ENCODE data around the gene LRBA. TPM values are rescaled to one million over a fixed set of nuclear protein-coding genes. Genes with fewer than 3 reads are reported as not detected.

LRBA gene
- total RNA-seq, 5 donors from 2014 or later (not counting 1 experiment from before 2014, with no cell fraction given) = 56.1 to 81.7 (median 56.9) TPM

GRCh38 chr4:150342945-150343344 is 672.1 kb downstream of the LRBA start:
- POLR2A ChIA-PET = no interaction called here
- Mint-ChIP-seq H3K9me3 (no peaks in the 10 kb centered on the region), H3K4me1 (peaks cover 0 to 8% (median 0%) of the 10 kb centered on the region in 3 donors), H3K27me3 (no peaks in the 10 kb centered on the region), H3K4me3 (no peak overlapping the region), H3K36me3 (peaks cover 48% of the 10 kb centered on the region), H3K27ac (no peak overlapping the region)
- ATAC-seq (replicated peaks in 1 of 4) = no peak
- DNase-seq = no peak
- no peaks in the 10 kb centered on the region for H3K27me3 ChIP-seq (replicated peaks in 1 of 2; ENCODE audit: control insufficient read depth in 2 of 2, extremely low read depth in 1 of 2, insufficient read depth in 2 of 2, low read length in 1 of 2)
- CTCF ChIA-PET = no interaction called here
- no peak overlapping the region for H3K4me3 ChIP-seq (ENCODE audit: control insufficient read depth in 1 of 2, extremely low read depth in 1 of 2, low read length in 1 of 2)
- H3K4me1 ChIP-seq (ENCODE audit: control insufficient read depth in 1 of 2, extremely low read depth in 1 of 2, insufficient read depth in 2 of 2, low read length in 2 of 2) = no peaks in the 10 kb centered on the region
- no CpG with 5 or more reads among the region's 2 CpGs for WGBS (ENCODE audit: insufficient coverage)
- H3K27ac ChIP-seq (ENCODE audit: low read length) = no peak overlapping the region
- H3K36me3 ChIP-seq (ENCODE audit: control insufficient read depth in 2 of 2, extremely low read depth in 1 of 2, insufficient read depth in 1 of 2, low read length in 1 of 2) = peaks cover 2 to 5% of the 10 kb centered on the region in 2 donors
- H3K9me3 ChIP-seq = no peaks in the 10 kb centered on the region

GRCh38 chr4:150337734-150338133 is 677.4 kb downstream of the LRBA start:
- H3K36me3 Mint-ChIP-seq = peaks cover 37% of the 10 kb centered on the region
- no peaks in the 10 kb centered on the region for H3K4me1 Mint-ChIP-seq
- H3K27ac Mint-ChIP-seq = no peak overlapping the region
- no peaks in the 10 kb centered on the region for H3K9me3 Mint-ChIP-seq
- Histone ChIP-seq H3K9me3 (no peaks in the 10 kb centered on the region), H3K27me3 (replicated peaks in 1 of 2; ENCODE audit: control insufficient read depth in 2 of 2, extremely low read depth in 1 of 2, insufficient read depth in 2 of 2, low read length in 1 of 2) (no peaks in the 10 kb centered on the region), H3K36me3 (ENCODE audit: control insufficient read depth in 2 of 2, extremely low read depth in 1 of 2, insufficient read depth in 1 of 2, low read length in 1 of 2) (peaks cover 2 to 5% of the 10 kb centered on the region in 2 donors), H3K4me3 (ENCODE audit: control insufficient read depth in 1 of 2, extremely low read depth in 1 of 2, low read length in 1 of 2) (no peak overlapping the region), H3K27ac (ENCODE audit: low read length) (no peak overlapping the region), H3K4me1 (ENCODE audit: control insufficient read depth in 1 of 2, extremely low read depth in 1 of 2, insufficient read depth in 2 of 2, low read length in 2 of 2) (no peaks in the 10 kb centered on the region)
- no peak overlapping the region for H3K4me3 Mint-ChIP-seq
- no peak for DNase-seq
- no CpG with 5 or more reads among the region's 3 CpGs for WGBS (ENCODE audit: insufficient coverage)
- ChIA-PET POLR2A (no interaction called here), CTCF (no interaction called here)
- no peak for ATAC-seq (replicated peaks in 1 of 4)
- no peaks in the 10 kb centered on the region for H3K27me3 Mint-ChIP-seq

- Mint-ChIP-seq H3K27ac (no peak overlapping the region), H3K9me3 (no peaks in the 10 kb centered on the region), H3K27me3 (no peaks in the 10 kb centered on the region), H3K4me3 (no peak overlapping the region), H3K4me1 (no peaks in the 10 kb centered on the region), H3K36me3 (peaks cover 29% of the 10 kb centered on the region)
- H3K27ac ChIP-seq (ENCODE audit: low read length) = no peak overlapping the region
- H3K9me3 ChIP-seq = no peaks in the 10 kb centered on the region
- no peak overlapping the region for H3K4me3 ChIP-seq (ENCODE audit: control insufficient read depth in 1 of 2, extremely low read depth in 1 of 2, low read length in 1 of 2)
- H3K36me3 ChIP-seq (ENCODE audit: control insufficient read depth in 2 of 2, extremely low read depth in 1 of 2, insufficient read depth in 1 of 2, low read length in 1 of 2) = peaks cover 2 to 5% of the 10 kb centered on the region in 2 donors
- POLR2A ChIA-PET = no interaction called here
- no peaks in the 10 kb centered on the region for H3K27me3 ChIP-seq (replicated peaks in 1 of 2; ENCODE audit: control insufficient read depth in 2 of 2, extremely low read depth in 1 of 2, insufficient read depth in 2 of 2, low read length in 1 of 2)
- no peaks in the 10 kb centered on the region for H3K4me1 ChIP-seq (ENCODE audit: control insufficient read depth in 1 of 2, extremely low read depth in 1 of 2, insufficient read depth in 2 of 2, low read length in 2 of 2)
- CTCF ChIA-PET = interaction anchor here in 1 of 2 donors (0.5 kb wide), 1 partner anchor 51 kb away, joined by 4 read pairs; no protein-coding TSS in a partner anchor
- 100% methylated on average over 1 of the region's 5 CpGs for WGBS (ENCODE audit: insufficient coverage)
- DNase-seq (no peak), ATAC-seq (replicated peaks in 1 of 4) (no peak)
Measured at GRCh38 chr4:150336676-150337412, 678.2 kb downstream of the LRBA start.

GRCh38 chr4:150332961-150333360 is 682.1 kb downstream of the LRBA start:
- H3K4me3 Mint-ChIP-seq = no peak overlapping the region
- H3K27me3 ChIP-seq (replicated peaks in 1 of 2; ENCODE audit: control insufficient read depth in 2 of 2, extremely low read depth in 1 of 2, insufficient read depth in 2 of 2, low read length in 1 of 2) = no peaks in the 10 kb centered on the region
- no peaks in the 10 kb centered on the region for H3K27me3 Mint-ChIP-seq
- POLR2A ChIA-PET = no interaction called here
- no peak overlapping the region for H3K27ac Mint-ChIP-seq
- H3K9me3 Mint-ChIP-seq = no peaks in the 10 kb centered on the region
- no peaks in the 10 kb centered on the region for H3K9me3 ChIP-seq
- no peak overlapping the region for H3K4me3 ChIP-seq (ENCODE audit: control insufficient read depth in 1 of 2, extremely low read depth in 1 of 2, low read length in 1 of 2)
- H3K27ac ChIP-seq (ENCODE audit: low read length) = no peak overlapping the region
- H3K4me1 Mint-ChIP-seq = no peaks in the 10 kb centered on the region
- no peak for ATAC-seq (replicated peaks in 1 of 4)
- CTCF ChIA-PET = interaction anchor here in 1 of 2 donors (0.6 kb wide), 1 partner anchor 34 kb away, joined by 3 read pairs; no protein-coding TSS in a partner anchor
- no peaks in the 10 kb centered on the region for H3K4me1 ChIP-seq (ENCODE audit: control insufficient read depth in 1 of 2, extremely low read depth in 1 of 2, insufficient read depth in 2 of 2, low read length in 2 of 2)
- no peak for DNase-seq
- H3K36me3 Mint-ChIP-seq = peaks cover 17% of the 10 kb centered on the region
- no peaks in the 10 kb centered on the region for H3K36me3 ChIP-seq (ENCODE audit: control insufficient read depth in 2 of 2, extremely low read depth in 1 of 2, insufficient read depth in 1 of 2, low read length in 1 of 2)

GRCh38 chr4:150332086-150332485 is 683.0 kb downstream of the LRBA start:
- Histone ChIP-seq H3K27me3 (replicated peaks in 1 of 2; ENCODE audit: control insufficient read depth in 2 of 2, extremely low read depth in 1 of 2, insufficient read depth in 2 of 2, low read length in 1 of 2) (no peaks in the 10 kb centered on the region), H3K4me1 (ENCODE audit: control insufficient read depth in 1 of 2, extremely low read depth in 1 of 2, insufficient read depth in 2 of 2, low read length in 2 of 2) (no peaks in the 10 kb centered on the region), H3K9me3 (no peaks in the 10 kb centered on the region), H3K27ac (ENCODE audit: low read length) (no peak overlapping the region), H3K36me3 (ENCODE audit: control insufficient read depth in 2 of 2, extremely low read depth in 1 of 2, insufficient read depth in 1 of 2, low read length in 1 of 2) (no peaks in the 10 kb centered on the region), H3K4me3 (ENCODE audit: control insufficient read depth in 1 of 2, extremely low read depth in 1 of 2, low read length in 1 of 2) (no peak overlapping the region)
- H3K4me3 Mint-ChIP-seq = no peak overlapping the region
- H3K9me3 Mint-ChIP-seq = no peaks in the 10 kb centered on the region
- ATAC-seq (replicated peaks in 1 of 4) (no peak), DNase-seq (no peak)
- POLR2A ChIA-PET = no interaction called here
- CTCF ChIA-PET = no interaction called here
- H3K36me3 Mint-ChIP-seq = peaks cover 23% of the 10 kb centered on the region
- H3K27ac Mint-ChIP-seq = no peak overlapping the region
- no peaks in the 10 kb centered on the region for H3K27me3 Mint-ChIP-seq
- no peaks in the 10 kb centered on the region for H3K4me1 Mint-ChIP-seq

GRCh38 chr4:150329373-150329772 is 685.7 kb downstream of the LRBA start:
- no peak overlapping the region for H3K4me3 ChIP-seq (ENCODE audit: control insufficient read depth in 1 of 2, extremely low read depth in 1 of 2, low read length in 1 of 2)
- CTCF ChIA-PET = no interaction called here

GRCh38 chr4:150328496-150328895 is 686.6 kb downstream of the LRBA start:
- H3K4me3 ChIP-seq (ENCODE audit: control insufficient read depth in 1 of 2, extremely low read depth in 1 of 2, low read length in 1 of 2) = no peak overlapping the region
- POLR2A ChIA-PET = no interaction called here
- no peak overlapping the region for H3K27ac Mint-ChIP-seq
- no peak overlapping the region for H3K27ac ChIP-seq (ENCODE audit: low read length)
- peaks cover 41% of the 10 kb centered on the region for H3K36me3 Mint-ChIP-seq
- no peaks in the 10 kb centered on the region for H3K27me3 Mint-ChIP-seq
- no peaks in the 10 kb centered on the region for H3K27me3 ChIP-seq (replicated peaks in 1 of 2; ENCODE audit: control insufficient read depth in 2 of 2, extremely low read depth in 1 of 2, insufficient read depth in 2 of 2, low read length in 1 of 2)
- H3K9me3 ChIP-seq = no peaks in the 10 kb centered on the region
- ATAC-seq (replicated peaks in 1 of 4) (no peak), DNase-seq (no peak)
- no peak overlapping the region for H3K4me3 Mint-ChIP-seq
- peaks cover 0 to 1% of the 10 kb centered on the region in 2 donors for H3K36me3 ChIP-seq (ENCODE audit: control insufficient read depth in 2 of 2, extremely low read depth in 1 of 2, insufficient read depth in 1 of 2, low read length in 1 of 2)
- H3K4me1 Mint-ChIP-seq = peaks cover 0 to 5% (median 0%) of the 10 kb centered on the region in 3 donors
- no peaks in the 10 kb centered on the region for H3K9me3 Mint-ChIP-seq
- CTCF ChIA-PET = no interaction called here
- no CpG with 5 or more reads among the region's 2 CpGs for whole genome bisulfite sequencing (ENCODE audit: insufficient coverage)
- H3K4me1 ChIP-seq (ENCODE audit: control insufficient read depth in 1 of 2, extremely low read depth in 1 of 2, insufficient read depth in 2 of 2, low read length in 2 of 2) = no peaks in the 10 kb centered on the region

More at GRCh38 chr4:150329373-150329772, 685.7 kb downstream of the LRBA start:
- POLR2A ChIA-PET = no interaction called here
- Mint-ChIP-seq H3K36me3 (peaks cover 36% of the 10 kb centered on the region), H3K27me3 (no peaks in the 10 kb centered on the region), H3K4me1 (peaks cover 0 to 5% (median 0%) of the 10 kb centered on the region in 3 donors), H3K9me3 (no peaks in the 10 kb centered on the region), H3K27ac (no peak overlapping the region), H3K4me3 (no peak overlapping the region)
- Histone ChIP-seq H3K27ac (ENCODE audit: low read length) (no peak overlapping the region), H3K36me3 (ENCODE audit: control insufficient read depth in 2 of 2, extremely low read depth in 1 of 2, insufficient read depth in 1 of 2, low read length in 1 of 2) (no peaks in the 10 kb centered on the region), H3K27me3 (replicated peaks in 1 of 2; ENCODE audit: control insufficient read depth in 2 of 2, extremely low read depth in 1 of 2, insufficient read depth in 2 of 2, low read length in 1 of 2) (no peaks in the 10 kb centered on the region), H3K4me1 (ENCODE audit: control insufficient read depth in 1 of 2, extremely low read depth in 1 of 2, insufficient read depth in 2 of 2, low read length in 2 of 2) (no peaks in the 10 kb centered on the region), H3K9me3 (no peaks in the 10 kb centered on the region)
- ATAC-seq (replicated peaks in 1 of 4) (no peak), DNase-seq (no peak)
